K562 (cell line): Measurements from ENCODE around the gene LONP1. TPM values are rescaled to one million over a fixed set of nuclear protein-coding genes. Genes with fewer than 3 reads are reported as not detected.
A peak's percentile ranks its signal among the peaks of the same experiment; 100 is the strongest.

Source experiments
- ASH1L ChIP-seq: fragments of 450-650 bp; IDR thresholded peaks from 2 replicates; pipeline ENCODE4 v1.6.1; 2018; ENCODE audit warnings: borderline replicate concordance, mild to moderate bottlenecking, low read depth; ENCODE audit not compliant: partially characterized antibody
- ATF7 ChIP-seq: fragments of 450-650 bp; IDR thresholded peaks from 2 replicates; pipeline ENCODE4 v1.7.1; 2014; ENCODE audit warnings: mild to moderate bottlenecking, moderate library complexity
- CHCHD3 ChIP-seq: fragments of 250-450 bp; sonication (Bioruptor Pico); IDR thresholded peaks from 2 replicates; pipeline ENCODE4 v2.1.2; 2022; ENCODE audit warnings: mild to moderate bottlenecking
- CHD2 ChIP-seq: IDR thresholded peaks from 2 replicates; pipeline ENCODE4 v1.6.1; 2011; ENCODE audit warnings: low read depth, low read length
- GTF2E2 ChIP-seq: fragments of 200-800 bp; sonication (Bioruptor generic); IDR thresholded peaks from 2 replicates; pipeline ENCODE4 v1.6.1; 2016; ENCODE audit warnings: missing genetic modification characterization, missing compliant biosample characterization
- GTF2F1 ChIP-seq: IDR thresholded peaks from 2 replicates; pipeline ENCODE4 v1.6.1; 2011; ENCODE audit warnings: low read depth, low read length, improper control_type of control experiment
- KDM4B ChIP-seq, 2 experiments: fragments of 450-650 bp in 1 of 2; sonication (generic) in 1 of 2; IDR thresholded peaks; 2 replicates each; pipeline ENCODE4 v1.6.1; 2016 to 2017; ENCODE audit warnings: borderline replicate concordance in 2 of 2, antibody characterized with exemption in 1 of 2, low read depth in 1 of 2, mild to moderate bottlenecking in 1 of 2
- KHSRP ChIP-seq: fragments of 450-650 bp; IDR thresholded peaks from 2 replicates; pipeline ENCODE4 v1.6.1; 2017
- RBM34 ChIP-seq: fragments of 200-400 bp; formaldehyde crosslinking; IDR thresholded peaks from 2 replicates; pipeline ENCODE4 v1.6.1; 2018; ENCODE audit warnings: low read length, borderline replicate concordance; ENCODE audit not compliant: insufficient read depth
- SMAD2 ChIP-seq: fragments of 150-350 bp; IDR thresholded peaks from 2 replicates; pipeline ENCODE4 v1.6.1; 2014; ENCODE audit warnings: low read depth, mild to moderate bottlenecking, low read length
- SMARCE1 ChIP-seq: fragments of 450-650 bp; IDR thresholded peaks from 2 replicates; pipeline ENCODE4 v1.7.1; 2016; ENCODE audit warnings: mild to moderate bottlenecking
- SNIP1 ChIP-seq: fragments of 450-650 bp; IDR thresholded peaks from 2 replicates; pipeline ENCODE4 v1.7.1; 2017; ENCODE audit warnings: low read depth, mild to moderate bottlenecking
- SP2 ChIP-seq: IDR thresholded peaks from 2 replicates; pipeline ENCODE4 v1.6.1; 2011; ENCODE audit warnings: mild to moderate bottlenecking, low read depth, low read length, moderate library complexity; ENCODE audit not compliant: poor library complexity, severe bottlenecking; ENCODE audit errors: extremely low read depth
- SREBF2 ChIP-seq: sonication (generic); formaldehyde crosslinking; IDR thresholded peaks from 2 replicates; pipeline ENCODE4 v1.4.0; 2020; ENCODE audit warnings: mild to moderate bottlenecking, missing genetic modification reagents
- SRSF7 ChIP-seq: fragments of 200-400 bp; formaldehyde crosslinking; optimal IDR thresholded peaks from 2 replicates; pipeline ENCODE3; 2017; ENCODE audit warnings: mild to moderate bottlenecking, low read depth, low read length
- TCF7L2 ChIP-seq: fragments of 150-350 bp; IDR thresholded peaks from 2 replicates; pipeline ENCODE4 v1.6.1; 2016; ENCODE audit warnings: low read depth, mild to moderate bottlenecking, low read length, moderate library complexity
- TGIF2 ChIP-seq: sonication (generic); formaldehyde crosslinking; IDR thresholded peaks from 2 replicates; pipeline ENCODE4 v1.8.1; 2022; ENCODE audit warnings: mild to moderate bottlenecking, missing genetic modification reagents, moderate library complexity
- U2AF2 ChIP-seq: fragments of 200-400 bp; formaldehyde crosslinking; optimal IDR thresholded peaks from 2 replicates; pipeline ENCODE3; 2017; ENCODE audit warnings: low read depth, mild to moderate bottlenecking, low read length
- ZNF175 ChIP-seq: fragments of 200-800 bp; sonication (Bioruptor generic); IDR thresholded peaks from 2 replicates; pipeline ENCODE4 v1.6.1; 2016; ENCODE audit warnings: low read depth, mild to moderate bottlenecking, missing genetic modification characterization, missing compliant biosample characterization
- ZNF253 ChIP-seq: fragments of 250-450 bp; sonication (Bioruptor Pico); conservative IDR thresholded peaks from 2 replicates; pipeline ENCODE4 v1.6.1; 2021; ENCODE audit warnings: mild to moderate bottlenecking
- ZNF384 ChIP-seq: IDR thresholded peaks from 2 replicates; pipeline ENCODE4 v1.6.1; 2012; ENCODE audit warnings: low read depth, low read length, improper control_type of control experiment
- polyA plus RNA-seq, 8 experiments: library from polyadenylated mRNA; depleted of rRNA in 4 of 8; stranded (reverse) in 5 of 8; unstranded in 3 of 8; fragments of >200 nt; fragmentation: Nextera tagmentation in 2 of 8; fragmentation: Illumina TruSeq in 1 of 8; extraction: Ambion mirVana in 2 of 8; extraction: Trizol in 1 of 8; gene quantifications; 2 replicates each; pipeline versions ENCODE4 v1.2.1 to v1.2.3, GENCODE V29; 2011 to 2014; ENCODE audit warnings: inconsistent platforms in 1 of 8, missing spikeins in 1 of 8
- total RNA-seq, 7 experiments: library from RNA; depleted of rRNA in 6 of 7; stranded (reverse); fragments of >200 nt in 6 of 7; fragmentation: Illumina TruSeq in 2 of 7; extraction: Trizol in 2 of 7; gene quantifications; 2 replicates each; pipeline versions ENCODE4 v1.2.1 to v1.2.3, GENCODE V29; 2011 to 2021; ENCODE audit warnings: low replicate concordance in 1 of 7
- TF ChIP-seq, protein P1 (sequence below), 2 experiments: fragments of 250-450 bp in 1 of 2; fragments of 450-650 bp in 1 of 2; sonication (Bioruptor Pico) in 1 of 2; IDR thresholded peaks; 2 replicates each; pipeline versions ENCODE4 v1.6.1 to v1.8.0; 2016 to 2021; ENCODE audit warnings: mild to moderate bottlenecking in 2 of 2, moderate library complexity in 2 of 2, missing compliant biosample characterization in 1 of 2, missing genetic modification characterization in 1 of 2
- TF ChIP-seq, protein P2 (sequence below): sonication (generic); formaldehyde crosslinking; IDR thresholded peaks from 2 replicates; pipeline ENCODE4 v1.8.0; 2023; ENCODE audit warnings: missing genetic modification reagents, mild to moderate bottlenecking, borderline replicate concordance

The LONP1 gene
- total and polyA plus RNA-seq, 9 of the 15 experiments (the other 6 are each of a cell fraction or from before 2014, with no cell fraction given): 1.1 to 238 (median 84.5) TPM

DNA sequence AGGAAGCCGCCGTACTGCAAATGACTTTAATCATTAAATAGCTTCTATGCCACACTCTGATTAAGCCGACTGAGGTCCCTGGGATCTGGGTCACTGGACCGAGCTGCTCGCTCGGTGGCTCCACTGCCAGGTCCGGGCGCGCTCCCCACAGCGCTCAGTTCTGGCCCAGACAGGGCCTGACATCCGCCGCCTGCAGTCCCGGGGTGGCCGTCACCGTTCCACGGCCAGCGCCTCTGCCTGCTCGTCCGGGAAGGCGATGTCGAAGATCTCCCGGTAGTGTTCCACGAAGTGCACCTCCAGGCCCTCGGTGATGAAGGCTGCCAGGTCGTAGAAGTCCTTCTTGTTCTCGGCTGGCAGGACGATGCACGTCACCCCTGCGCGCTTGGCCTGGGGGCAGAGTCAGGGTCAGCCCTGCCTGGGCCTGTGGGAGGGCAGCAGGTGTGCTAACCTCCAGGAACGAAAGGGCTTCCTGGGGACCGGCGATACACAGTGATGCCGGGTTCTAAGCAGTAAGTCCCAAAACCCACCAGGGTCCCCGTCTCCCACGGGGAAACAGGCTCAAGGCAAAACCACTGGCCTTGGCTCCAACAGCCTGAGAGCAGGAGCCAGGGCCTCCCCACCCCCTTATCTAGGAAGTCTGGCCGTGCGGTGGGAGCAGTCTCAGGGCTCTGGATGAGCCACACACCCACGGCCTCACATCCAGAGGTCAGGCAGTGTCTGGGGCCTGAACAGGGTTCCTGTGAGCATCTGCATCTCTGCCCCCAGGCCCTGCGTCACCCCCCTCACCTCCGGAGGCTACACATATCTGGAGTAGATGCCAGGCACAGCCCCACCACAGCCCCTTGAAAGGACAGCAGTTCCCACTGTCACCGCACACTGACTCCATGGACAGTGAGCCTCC is 27.9 kb downstream of the LONP1 start (continued):
- TF ChIP-seq TCF7L2 (no peak), SMARCE1 (no peak), CHD2 (peak; percentile 28; the same call in 1 of the 2 replicates), SMAD2 (no peak), SNIP1 (no peak), RBM34 (no peak), TGIF2 (CRISPR knock-in tag) (no peak; the same call in 1 of the 2 replicates), ATF7 (no peak), KDM4B (IDR thresholded peaks at IDR 0.05; ENCODE audit: borderline replicate concordance in 2 of 2, low read depth in 1 of 2) (0 out of 4 replicates have a peak, but pooled peaks of 1 of the 2 experiments have one; percentile 10), ASH1L (no peak), U2AF2 (no peak), ZNF384 (no peak), GTF2E2 (tag) (no peak), CHCHD3 (CRISPR knock-in tag) (no peak), ZNF175 (CRISPR knock-in tag) (no peak), ZNF253 (CRISPR knock-in tag) (no peak), SRSF7 (no peak), SREBF2 (CRISPR knock-in tag) (no peak), GTF2F1 (no peak), KHSRP (no peak), SP2 (no peak)
- TF ChIP-seq, protein P1, sequence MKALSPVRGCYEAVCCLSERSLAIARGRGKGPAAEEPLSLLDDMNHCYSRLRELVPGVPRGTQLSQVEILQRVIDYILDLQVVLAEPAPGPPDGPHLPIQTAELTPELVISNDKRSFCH (CRISPR knock-in tag; IDR thresholded peaks at IDR 0.05): no peak
- TF ChIP-seq, protein P1 (tag; IDR thresholded peaks at IDR 0.05): no peak; the same call in 1 of the 2 replicates
- TF ChIP-seq, protein P2, sequence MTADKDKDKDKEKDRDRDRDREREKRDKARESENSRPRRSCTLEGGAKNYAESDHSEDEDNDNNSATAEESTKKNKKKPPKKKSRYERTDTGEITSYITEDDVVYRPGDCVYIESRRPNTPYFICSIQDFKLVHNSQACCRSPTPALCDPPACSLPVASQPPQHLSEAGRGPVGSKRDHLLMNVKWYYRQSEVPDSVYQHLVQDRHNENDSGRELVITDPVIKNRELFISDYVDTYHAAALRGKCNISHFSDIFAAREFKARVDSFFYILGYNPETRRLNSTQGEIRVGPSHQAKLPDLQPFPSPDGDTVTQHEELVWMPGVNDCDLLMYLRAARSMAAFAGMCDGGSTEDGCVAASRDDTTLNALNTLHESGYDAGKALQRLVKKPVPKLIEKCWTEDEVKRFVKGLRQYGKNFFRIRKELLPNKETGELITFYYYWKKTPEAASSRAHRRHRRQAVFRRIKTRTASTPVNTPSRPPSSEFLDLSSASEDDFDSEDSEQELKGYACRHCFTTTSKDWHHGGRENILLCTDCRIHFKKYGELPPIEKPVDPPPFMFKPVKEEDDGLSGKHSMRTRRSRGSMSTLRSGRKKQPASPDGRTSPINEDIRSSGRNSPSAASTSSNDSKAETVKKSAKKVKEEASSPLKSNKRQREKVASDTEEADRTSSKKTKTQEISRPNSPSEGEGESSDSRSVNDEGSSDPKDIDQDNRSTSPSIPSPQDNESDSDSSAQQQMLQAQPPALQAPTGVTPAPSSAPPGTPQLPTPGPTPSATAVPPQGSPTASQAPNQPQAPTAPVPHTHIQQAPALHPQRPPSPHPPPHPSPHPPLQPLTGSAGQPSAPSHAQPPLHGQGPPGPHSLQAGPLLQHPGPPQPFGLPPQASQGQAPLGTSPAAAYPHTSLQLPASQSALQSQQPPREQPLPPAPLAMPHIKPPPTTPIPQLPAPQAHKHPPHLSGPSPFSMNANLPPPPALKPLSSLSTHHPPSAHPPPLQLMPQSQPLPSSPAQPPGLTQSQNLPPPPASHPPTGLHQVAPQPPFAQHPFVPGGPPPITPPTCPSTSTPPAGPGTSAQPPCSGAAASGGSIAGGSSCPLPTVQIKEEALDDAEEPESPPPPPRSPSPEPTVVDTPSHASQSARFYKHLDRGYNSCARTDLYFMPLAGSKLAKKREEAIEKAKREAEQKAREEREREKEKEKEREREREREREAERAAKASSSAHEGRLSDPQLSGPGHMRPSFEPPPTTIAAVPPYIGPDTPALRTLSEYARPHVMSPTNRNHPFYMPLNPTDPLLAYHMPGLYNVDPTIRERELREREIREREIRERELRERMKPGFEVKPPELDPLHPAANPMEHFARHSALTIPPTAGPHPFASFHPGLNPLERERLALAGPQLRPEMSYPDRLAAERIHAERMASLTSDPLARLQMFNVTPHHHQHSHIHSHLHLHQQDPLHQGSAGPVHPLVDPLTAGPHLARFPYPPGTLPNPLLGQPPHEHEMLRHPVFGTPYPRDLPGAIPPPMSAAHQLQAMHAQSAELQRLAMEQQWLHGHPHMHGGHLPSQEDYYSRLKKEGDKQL (CRISPR knock-in tag): 0 out of 2 replicates have a peak, but pooled peaks have one; percentile 38
